GM21390 (cell line): Measurements from ENCODE around the gene TMEM200A.

ENCODE experiments used
- ATAC-seq: cut with Tn5 transposase; IDR thresholded peaks from one replicate; pipeline ENCODE4 v1.9.1; 2021; ENCODE audit not compliant: unreplicated experiment

Gene TMEM200A

GRCh38 chr6:130423044-130423443 is 57.2 kb downstream of the TMEM200A start:
- no peak for ATAC-seq

GRCh38 chr6:130424710-130425109 is 58.9 kb downstream of the TMEM200A start:
- no peak for ATAC-seq

- no peak for ATAC-seq
Measured at GRCh38 chr6:130425537-130425936, 59.7 kb downstream of the TMEM200A start.

- ATAC-seq, result no peak
Measured at GRCh38 chr6:130426066-130426721, 60.4 kb downstream of the TMEM200A start.

GRCh38 chr6:130431346-130431852 is 65.6 kb downstream of the TMEM200A start:
- no peak for ATAC-seq

- ATAC-seq, result no peak
Measured at GRCh38 chr6:130432838-130433237, 67.0 kb downstream of the TMEM200A start.

- no peak for ATAC-seq
Measured at GRCh38 chr6:130434174-130434873, 68.5 kb downstream of the TMEM200A start.

GRCh38 chr6:130435181-130435580 is 69.4 kb downstream of the TMEM200A start:
- no peak for ATAC-seq

- no peak for ATAC-seq
Measured at GRCh38 chr6:130437961-130438360, 72.1 kb downstream of the TMEM200A start.

- ATAC-seq, result no peak
Measured at GRCh38 chr6:130447374-130447773, 81.6 kb downstream of the TMEM200A start.

- no peak for ATAC-seq
Measured at GRCh38 chr6:130452336-130452735, 86.5 kb downstream of the TMEM200A start.

GRCh38 chr6:130453230-130453629 is 87.4 kb downstream of the TMEM200A start:
- ATAC-seq, result no peak

GRCh38 chr6:130457605-130458004 is 91.8 kb downstream of the TMEM200A start:
- no peak for ATAC-seq

- ATAC-seq, result no peak
Measured at GRCh38 chr6:130459316-130459715, 93.5 kb downstream of the TMEM200A start.

- ATAC-seq, result no peak
Measured at GRCh38 chr6:130460934-130461333, 95.1 kb downstream of the TMEM200A start.

- no peak for ATAC-seq
Measured at GRCh38 chr6:130466052-130466747, 100.4 kb downstream of the TMEM200A start.

GRCh38 chr6:130466748-130467061 is 100.9 kb downstream of the TMEM200A start:
- ATAC-seq, result no peak

- ATAC-seq, result no peak
Measured at GRCh38 chr6:130467146-130468050, 101.6 kb downstream of the TMEM200A start.

- no peak for ATAC-seq
Measured at GRCh38 chr6:130470766-130471165, 104.9 kb downstream of the TMEM200A start.

- ATAC-seq, result no peak
Measured at GRCh38 chr6:130473886-130474285, 108.1 kb downstream of the TMEM200A start.
